Activated CD4-positive, CD25-positive, alpha-beta regulatory T cell treated with anti-CD3 and anti-CD28 coated beads, Interleukin-2, amount 50 U/mL, for 72 hours (primary cell): ENCODE data around the gene TBC1D4.

Experiments
- DNase-seq: peaks from one replicate; pipeline ENCODE4 v3.0.0; 2021

The TBC1D4 gene

GRCh38 chr13:75482070-75482819 lies at the start of gene TBC1D4:
Gene TBC1D4 (minus strand): TSS chr13:75482169. CDS start chr13:75481767, 402 bp downstream.
- DNase-seq, result peak; percentile 43

GRCh38 chr13:75530549-75530961 lies 48.6 kb upstream of the TBC1D4 start:
- DNase-seq, result no peak

GRCh38 chr13:75521956-75522355 lies 40.0 kb upstream of the TBC1D4 start:
- DNase-seq, result no peak

- DNase-seq, result no peak
These were observed 36.6 kb upstream of the TBC1D4 start for GRCh38 chr13:75518439-75519088.

- DNase-seq, result no peak
These were observed 32.4 kb upstream of the TBC1D4 start for GRCh38 chr13:75514080-75514995.

GRCh38 chr13:75513271-75513670 lies 31.3 kb upstream of the TBC1D4 start:
- DNase-seq, result no peak

GRCh38 chr13:75512253-75512652 lies 30.3 kb upstream of the TBC1D4 start:
- DNase-seq, result no peak

- DNase-seq, result no peak
These were observed 29.2 kb upstream of the TBC1D4 start for GRCh38 chr13:75511051-75511625.

- no peak for DNase-seq
These were observed 26.1 kb upstream of the TBC1D4 start for GRCh38 chr13:75508002-75508548.

- no peak for DNase-seq
These were observed 25.3 kb upstream of the TBC1D4 start for GRCh38 chr13:75507027-75508001.

- no peak for DNase-seq
These were observed 24.0 kb upstream of the TBC1D4 start for GRCh38 chr13:75506018-75506417.

GRCh38 chr13:75505327-75505726 lies 23.4 kb upstream of the TBC1D4 start:
- DNase-seq, result no peak

GRCh38 chr13:75495938-75496337 lies 14.0 kb upstream of the TBC1D4 start:
- DNase-seq, result no peak

- DNase-seq, result no peak
These were observed 12.5 kb upstream of the TBC1D4 start for GRCh38 chr13:75494491-75494890.

- no peak for DNase-seq
These were observed 11.2 kb upstream of the TBC1D4 start for GRCh38 chr13:75493156-75493555.

- no peak for DNase-seq
These were observed 10.4 kb upstream of the TBC1D4 start for GRCh38 chr13:75492389-75492788.

- no peak for DNase-seq
These were observed 9.4 kb upstream of the TBC1D4 start for GRCh38 chr13:75491376-75491775.

GRCh38 chr13:75489502-75490263 lies 7.7 kb upstream of the TBC1D4 start:
- DNase-seq, result no peak

GRCh38 chr13:75486146-75487062 lies 4.4 kb upstream of the TBC1D4 start:
- no peak for DNase-seq
